Chondrocyte (in vitro differentiated cells): ENCODE results near the gene OSBPL8. TPM values are rescaled to one million over a fixed set of nuclear protein-coding genes. Genes with fewer than 3 reads are reported as not detected.

ENCODE experiments used
- DNase-seq: peaks from one replicate; pipeline ENCODE4 v3.0.0; 2021; ENCODE audit warnings: mixed read lengths, low spot score
- H3K27ac Mint-ChIP-seq: one replicate; pipeline ENCODE4 v1.8.0; 2021; ENCODE audit warnings: mild to moderate bottlenecking, moderate library complexity, mixed read lengths; ENCODE audit not compliant: unreplicated experiment
- H3K27me3 Mint-ChIP-seq: 2 replicates; pipeline ENCODE4 v1.8.0; 2021; ENCODE audit warnings: low read depth, mixed read lengths
- H3K36me3 Mint-ChIP-seq: 2 replicates; pipeline ENCODE4 v1.8.0; 2021; ENCODE audit warnings: low read depth, mixed read lengths
- H3K4me1 Mint-ChIP-seq: 2 replicates; pipeline ENCODE4 v1.8.0; 2021; ENCODE audit warnings: low read depth, mild to moderate bottlenecking, mixed read lengths
- H3K4me3 Mint-ChIP-seq: one replicate; pipeline ENCODE4 v1.8.0; 2021; ENCODE audit warnings: mild to moderate bottlenecking, moderate library complexity, mixed read lengths; ENCODE audit not compliant: unreplicated experiment
- H3K9me3 Mint-ChIP-seq: 2 replicates; pipeline ENCODE4 v1.8.0; 2021; ENCODE audit warnings: low read depth, mixed read lengths
- total RNA-seq: library from RNA; stranded (reverse); gene quantifications from 3 replicates; pipeline ENCODE4 v1.2.1, GENCODE V29; 2021
- TF ChIP-seq, protein P1 (sequence below): fragments of 200-600 bp; sonication (generic); IDR thresholded peaks from 2 replicates; pipeline ENCODE4 v1.5.0; 2021; ENCODE audit warnings: antibody characterized with exemption, mild to moderate bottlenecking, moderate library complexity

OSBPL8 gene
- total RNA-seq, 1 donor from 2014 or later: 105 TPM

GRCh38 chr12:76588881-76589565, 29.5 kb upstream of the OSBPL8 start:
- Mint-ChIP-seq H3K4me3 (no peak overlapping the region), H3K36me3 (no peaks in the 10 kb centered on the region), H3K27me3 (no peaks in the 10 kb centered on the region), H3K9me3 (peaks cover 2% of the 10 kb centered on the region), H3K27ac (no peak overlapping the region), H3K4me1 (peaks cover 20% of the 10 kb centered on the region)
- TF ChIP-seq, protein P1, sequence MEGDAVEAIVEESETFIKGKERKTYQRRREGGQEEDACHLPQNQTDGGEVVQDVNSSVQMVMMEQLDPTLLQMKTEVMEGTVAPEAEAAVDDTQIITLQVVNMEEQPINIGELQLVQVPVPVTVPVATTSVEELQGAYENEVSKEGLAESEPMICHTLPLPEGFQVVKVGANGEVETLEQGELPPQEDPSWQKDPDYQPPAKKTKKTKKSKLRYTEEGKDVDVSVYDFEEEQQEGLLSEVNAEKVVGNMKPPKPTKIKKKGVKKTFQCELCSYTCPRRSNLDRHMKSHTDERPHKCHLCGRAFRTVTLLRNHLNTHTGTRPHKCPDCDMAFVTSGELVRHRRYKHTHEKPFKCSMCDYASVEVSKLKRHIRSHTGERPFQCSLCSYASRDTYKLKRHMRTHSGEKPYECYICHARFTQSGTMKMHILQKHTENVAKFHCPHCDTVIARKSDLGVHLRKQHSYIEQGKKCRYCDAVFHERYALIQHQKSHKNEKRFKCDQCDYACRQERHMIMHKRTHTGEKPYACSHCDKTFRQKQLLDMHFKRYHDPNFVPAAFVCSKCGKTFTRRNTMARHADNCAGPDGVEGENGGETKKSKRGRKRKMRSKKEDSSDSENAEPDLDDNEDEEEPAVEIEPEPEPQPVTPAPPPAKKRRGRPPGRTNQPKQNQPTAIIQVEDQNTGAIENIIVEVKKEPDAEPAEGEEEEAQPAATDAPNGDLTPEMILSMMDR: no peak
- DNase-seq: no peak

DNA sequence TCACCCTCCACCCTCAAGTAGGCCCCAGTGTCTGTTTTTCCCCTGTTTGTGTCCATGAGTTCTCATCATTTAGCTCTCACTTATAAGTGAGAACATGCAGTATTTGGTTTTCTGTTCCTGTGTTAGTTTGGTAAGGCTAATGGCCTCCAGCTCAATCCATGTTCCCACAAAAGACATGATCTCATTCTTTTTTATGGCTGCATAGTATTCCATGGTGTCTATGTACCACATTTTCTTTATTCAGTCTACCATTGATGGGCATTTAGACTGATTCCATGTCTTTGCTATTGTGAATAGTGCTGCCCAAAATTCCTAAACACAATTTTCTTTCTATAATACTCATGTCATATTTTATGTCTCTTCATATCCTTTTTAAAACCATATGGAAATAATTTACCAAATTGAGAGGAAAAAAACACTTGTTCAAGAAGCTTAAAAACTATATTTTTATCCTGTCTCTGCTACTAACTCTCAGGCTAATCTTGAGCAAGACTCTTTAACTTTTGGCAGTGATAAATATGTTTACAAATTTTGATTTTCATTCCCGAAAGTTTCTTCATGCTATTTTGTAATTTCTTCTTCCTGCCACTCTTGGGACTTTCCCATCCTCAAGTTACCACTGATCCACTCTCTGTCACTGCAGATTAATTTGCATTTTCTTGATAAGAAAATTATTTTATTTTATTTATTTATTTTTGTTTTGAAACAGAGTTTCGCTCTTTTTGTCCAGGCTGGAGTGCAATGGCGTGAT, 28.0 kb upstream of the OSBPL8 start:
- no peaks in the 10 kb centered on the region for H3K36me3 Mint-ChIP-seq
- TF ChIP-seq, protein P1: no peak
- DNase-seq: no peak

GRCh38 chr12:76586764-76587395, 27.3 kb upstream of the OSBPL8 start:
- Mint-ChIP-seq H3K27ac (no peak overlapping the region), H3K9me3 (no peaks in the 10 kb centered on the region), H3K4me1 (peaks cover 25% of the 10 kb centered on the region), H3K36me3 (no peaks in the 10 kb centered on the region), H3K27me3 (no peaks in the 10 kb centered on the region), H3K4me3 (no peak overlapping the region)
- TF ChIP-seq, protein P1: peak; percentile 93
- no peak for DNase-seq

More for the DNA sequence above, 28.0 kb upstream of the OSBPL8 start:
- no peak overlapping the region for H3K4me3 Mint-ChIP-seq
- no peaks in the 10 kb centered on the region for H3K27me3 Mint-ChIP-seq
- H3K4me1 Mint-ChIP-seq: peaks cover 25% of the 10 kb centered on the region
- peaks cover 2% of the 10 kb centered on the region for H3K9me3 Mint-ChIP-seq
- no peak overlapping the region for H3K27ac Mint-ChIP-seq

DNA sequence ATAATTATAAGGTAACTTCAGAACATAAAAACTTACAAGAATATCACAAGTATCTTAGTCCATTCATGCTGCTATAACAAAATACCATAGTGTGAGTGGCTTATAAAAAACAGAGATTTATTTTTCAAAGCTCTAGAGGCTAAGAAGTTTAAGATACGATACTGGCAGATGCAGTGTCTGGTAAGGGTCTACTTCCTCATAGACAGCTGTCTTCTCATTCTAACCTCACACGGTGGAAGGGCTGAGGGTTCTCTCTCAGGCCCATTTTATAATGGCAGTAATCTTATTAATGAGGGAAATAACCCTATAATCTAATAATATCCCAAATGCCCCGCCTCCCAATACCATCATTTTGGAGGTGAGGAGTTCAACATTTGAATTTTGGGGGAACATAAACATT, 23.7 kb upstream of the OSBPL8 start:
- no peaks in the 10 kb centered on the region for H3K36me3 Mint-ChIP-seq
- H3K4me3 Mint-ChIP-seq: no peak overlapping the region
- DNase-seq: no peak
- TF ChIP-seq, protein P1: no peak
- no peaks in the 10 kb centered on the region for H3K27me3 Mint-ChIP-seq
- H3K9me3 Mint-ChIP-seq: no peaks in the 10 kb centered on the region
- H3K27ac Mint-ChIP-seq: no peak overlapping the region
- peaks cover 9% of the 10 kb centered on the region for H3K4me1 Mint-ChIP-seq

DNA sequence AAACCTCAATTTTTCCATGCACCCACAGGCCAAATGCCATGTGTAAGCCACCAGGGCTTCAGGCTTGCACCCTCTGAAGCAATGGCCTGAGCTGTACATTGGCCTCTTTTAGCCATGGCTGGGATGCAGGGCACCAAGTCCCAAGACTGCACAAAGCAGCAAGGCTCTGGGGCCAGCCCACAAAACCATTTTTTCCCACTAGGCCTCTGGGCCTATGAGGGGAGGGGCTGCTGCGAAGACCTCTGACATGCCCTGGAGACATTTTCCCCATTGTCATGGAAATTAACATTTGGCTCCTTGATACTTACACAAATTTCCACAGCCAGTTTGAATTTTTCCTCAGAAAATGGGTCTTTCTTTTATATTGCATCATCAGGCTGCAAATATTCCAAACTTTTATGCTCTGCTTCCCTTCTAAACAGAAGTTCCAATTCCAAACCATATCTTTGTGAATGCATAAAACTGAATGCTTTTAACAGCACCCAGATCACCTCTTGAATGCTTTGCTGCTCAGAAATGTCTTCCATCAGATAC, 14.3 kb upstream of the OSBPL8 start:
- peaks cover 4% of the 10 kb centered on the region for H3K36me3 Mint-ChIP-seq

More for the DNA sequence above, 14.3 kb upstream of the OSBPL8 start:
- no peaks in the 10 kb centered on the region for H3K27me3 Mint-ChIP-seq
- peaks cover 4% of the 10 kb centered on the region for H3K4me1 Mint-ChIP-seq
- no peak overlapping the region for H3K4me3 Mint-ChIP-seq
- peaks cover 9% of the 10 kb centered on the region for H3K9me3 Mint-ChIP-seq
- no peak overlapping the region for H3K27ac Mint-ChIP-seq
- TF ChIP-seq, protein P1: no peak
- DNase-seq: no peak
